OCI-LY3 (cell line): ENCODE results near the gene TMEM187.

ENCODE experiments used
- CTCF ChIP-seq: fragments of 200-600, 300-600 bp; sonication (generic); IDR thresholded peaks from 2 replicates; pipeline ENCODE4 v1.5.1; 2014; ENCODE audit warnings: antibody characterized with exemption, low read length, low read depth
- EZH2phosphoT487 ChIP-seq: fragments of 200-600 bp; shearing (Covaris generic); IDR thresholded peaks from 2 replicates; pipeline ENCODE4 v1.6.1; 2018; ENCODE audit warnings: antibody characterized with exemption, mixed run types, low read depth

GRCh38 chrX:153995504-153995903 is 22.9 kb downstream of the TMEM187 start:
- TF ChIP-seq CTCF (no peak), EZH2phosphoT487 (no peak)
